NCI-H2196 (cell line): ENCODE measurements around the gene CFAP53.
A peak's percentile ranks its signal among the peaks of the same experiment; 100 is the strongest.
"Not testable (repeated sequence)": the region's sequence is repeated elsewhere in the genome, so short reads cannot be mapped to it uniquely, and the experiment has no call there.

Source experiments
- DNase-seq: peaks from one replicate; lab custom pipeline; 2025; ENCODE audit not compliant: unreplicated experiment; lab: John Stamatoyannopoulos, UW

The CFAP53 gene

GRCh38 chr18:50288348-50289107 is 22.2 kb upstream of the CFAP53 start:
- DNase-seq, result not testable (repeated sequence)

- DNase-seq, result peak; percentile 98
Observed at GRCh38 chr18:50287441-50288347, 21.4 kb upstream of the CFAP53 start, which contains the start of gene CXXC1. TSS of gene CXXC1 (minus strand) at chr18:50287692. CDS start at chr18:50287589, 103 bp downstream.

DNA sequence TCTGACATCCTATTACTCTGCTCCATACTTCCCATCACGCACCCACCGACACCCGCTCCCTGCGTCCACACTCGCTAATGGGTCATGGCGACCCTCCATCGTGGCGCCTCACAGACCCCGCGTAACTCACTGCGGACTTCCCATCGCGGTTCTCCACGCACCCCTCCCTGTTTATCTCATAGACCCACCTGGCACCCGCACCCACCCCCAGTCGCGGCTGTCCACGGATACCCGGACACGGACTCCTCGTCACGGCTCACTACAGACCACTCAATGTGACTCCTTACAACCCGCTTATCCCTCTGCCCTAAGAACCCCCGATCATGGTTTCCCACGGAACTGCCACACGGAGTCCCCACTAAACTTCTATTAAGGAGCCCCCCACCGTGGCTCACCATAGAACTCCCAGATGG is 20.7 kb upstream of the CFAP53 start:
- no peak for DNase-seq

DNA sequence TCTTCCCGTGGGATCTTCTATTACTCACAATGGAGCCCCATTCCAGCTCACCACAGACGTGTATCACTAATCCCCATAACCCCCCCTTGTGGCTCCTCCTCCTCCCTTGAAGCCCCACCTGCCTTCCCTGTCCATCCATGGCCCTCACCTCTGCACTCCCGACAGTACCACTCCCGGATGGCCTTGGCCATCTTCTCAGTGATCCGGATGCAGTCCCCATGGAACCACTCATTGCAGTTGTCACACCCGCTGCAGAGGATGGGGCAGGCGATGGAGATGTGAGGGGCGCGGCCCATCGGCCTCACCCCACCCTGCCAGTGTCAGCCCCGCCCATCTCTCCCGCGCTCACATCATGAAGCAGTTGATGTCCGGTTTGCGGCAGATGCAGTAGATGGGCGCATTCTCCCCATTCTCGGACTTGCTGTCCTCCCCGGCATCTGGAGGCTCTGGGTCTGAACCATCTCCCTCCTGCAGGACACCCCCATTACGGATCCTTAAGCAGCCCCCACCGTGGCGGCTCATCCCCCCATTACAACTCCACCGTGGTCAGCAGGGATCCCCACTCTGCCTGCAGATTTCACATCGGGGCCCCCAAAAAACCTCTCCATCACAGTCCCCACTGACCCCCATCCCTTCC is 20.2 kb upstream of the CFAP53 start:
- peak; percentile 30 for DNase-seq

- no peak for DNase-seq
Observed at GRCh38 chr18:50285631-50286321, 19.5 kb upstream of the CFAP53 start.

DNA sequence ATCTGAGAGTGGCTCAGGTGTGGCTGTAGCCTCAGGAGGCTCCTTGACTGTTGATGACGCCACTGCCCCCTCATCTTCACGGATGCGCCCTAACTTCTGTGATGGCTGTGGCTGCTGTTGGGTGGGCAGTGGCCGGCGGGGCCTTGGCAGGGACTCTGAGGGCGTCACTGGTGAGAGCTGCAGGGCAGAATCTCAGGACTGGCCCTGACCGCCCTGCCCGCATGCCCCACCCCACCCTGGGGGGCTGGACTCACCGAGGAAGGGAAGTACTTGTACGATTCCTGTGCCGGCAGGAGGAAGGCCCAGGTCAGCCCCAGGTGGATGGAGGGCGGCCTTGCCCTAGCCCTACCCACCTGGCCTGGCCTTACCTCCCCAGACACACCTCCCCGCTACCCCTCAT is 18.8 kb upstream of the CFAP53 start:
- DNase-seq, result no peak

- no peak for DNase-seq
Observed at GRCh38 chr18:50284255-50284885, 18.1 kb upstream of the CFAP53 start.

- DNase-seq, result no peak
Observed at GRCh38 chr18:50283469-50284209, 17.3 kb upstream of the CFAP53 start.

DNA sequence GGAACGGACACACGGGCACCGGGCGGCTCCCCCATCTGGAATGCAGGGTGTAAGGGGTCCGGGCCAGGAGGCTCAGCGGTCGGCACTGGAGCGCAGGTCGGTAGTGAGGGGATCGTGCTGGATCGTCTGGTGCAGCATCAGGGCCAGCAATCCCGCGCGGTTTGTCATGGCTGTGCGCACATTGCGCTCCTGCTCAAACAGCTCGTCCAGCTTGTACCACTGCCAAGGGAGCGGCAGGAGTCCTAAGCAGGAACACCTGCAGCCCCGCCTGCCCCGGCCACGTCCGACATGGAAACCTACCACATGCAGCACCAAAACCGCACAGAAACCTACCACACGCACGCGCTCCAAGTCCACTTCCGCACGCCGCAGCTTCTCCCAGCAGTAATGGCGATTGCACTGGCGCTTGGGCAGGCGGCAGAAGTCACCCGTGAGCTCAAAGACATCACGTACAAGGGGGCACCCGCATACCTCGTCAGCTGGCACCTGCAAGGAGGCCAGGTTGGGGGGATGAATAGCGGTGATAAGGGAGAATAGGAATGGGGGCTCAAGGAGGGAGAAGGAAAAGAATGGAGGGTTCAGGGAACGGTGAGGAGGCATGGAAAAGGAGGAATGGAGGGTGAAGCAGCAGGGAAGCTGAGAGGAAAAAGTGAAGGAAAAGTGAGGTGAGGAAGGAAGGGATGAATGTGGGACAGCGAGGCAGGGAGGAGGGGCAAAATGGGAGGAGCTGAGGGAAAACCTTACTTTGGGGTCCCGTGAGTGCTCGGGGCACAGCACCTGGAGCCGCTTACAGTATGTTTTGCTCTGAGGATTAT is 16.4 kb upstream of the CFAP53 start:
- peak; percentile 15 for DNase-seq

GRCh38 chr18:50281972-50282520 is 15.8 kb upstream of the CFAP53 start:
- no peak for DNase-seq

DNA sequence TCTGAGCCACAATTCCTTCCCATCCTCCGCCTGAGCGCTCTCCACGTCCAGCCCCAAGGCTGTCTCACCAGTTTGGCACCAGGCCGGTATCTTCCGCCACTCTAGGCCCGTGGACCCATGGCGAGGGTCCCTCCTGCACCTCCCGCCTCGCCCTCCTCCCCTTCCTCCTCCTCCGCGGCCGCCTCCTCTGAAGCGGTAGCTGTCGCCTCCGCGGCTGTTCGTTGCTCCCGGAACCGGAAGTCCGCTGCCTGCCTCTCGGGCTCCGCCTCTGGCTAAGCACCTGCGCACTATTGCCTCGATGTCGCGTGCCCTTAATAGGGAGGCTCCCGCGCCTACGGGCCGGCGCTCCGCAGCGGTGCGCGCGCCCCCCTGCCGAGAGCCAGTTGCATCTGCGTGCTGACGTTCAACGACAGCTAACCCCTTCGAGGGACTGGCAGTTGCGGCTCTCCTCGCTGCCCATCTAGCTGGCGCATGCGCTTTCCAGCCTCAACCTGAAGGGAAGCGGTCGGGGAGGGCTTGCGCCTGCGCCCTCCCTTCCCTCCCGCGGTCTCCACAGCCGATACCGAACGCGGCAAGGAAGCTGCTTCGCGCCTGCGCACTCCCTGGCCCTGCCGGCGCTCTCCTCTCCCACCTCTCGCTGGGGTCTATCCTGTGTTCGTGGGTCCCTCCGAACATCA is 15.1 kb upstream of the CFAP53 start, which contains the start of gene MBD1:
Gene MBD1, minus strand, starts transcription at position 229 of the 677 bp plus-strand sequence. CDS start 1,531 bp downstream, outside the sequence.
- DNase-seq, result peak; percentile 98

DNA sequence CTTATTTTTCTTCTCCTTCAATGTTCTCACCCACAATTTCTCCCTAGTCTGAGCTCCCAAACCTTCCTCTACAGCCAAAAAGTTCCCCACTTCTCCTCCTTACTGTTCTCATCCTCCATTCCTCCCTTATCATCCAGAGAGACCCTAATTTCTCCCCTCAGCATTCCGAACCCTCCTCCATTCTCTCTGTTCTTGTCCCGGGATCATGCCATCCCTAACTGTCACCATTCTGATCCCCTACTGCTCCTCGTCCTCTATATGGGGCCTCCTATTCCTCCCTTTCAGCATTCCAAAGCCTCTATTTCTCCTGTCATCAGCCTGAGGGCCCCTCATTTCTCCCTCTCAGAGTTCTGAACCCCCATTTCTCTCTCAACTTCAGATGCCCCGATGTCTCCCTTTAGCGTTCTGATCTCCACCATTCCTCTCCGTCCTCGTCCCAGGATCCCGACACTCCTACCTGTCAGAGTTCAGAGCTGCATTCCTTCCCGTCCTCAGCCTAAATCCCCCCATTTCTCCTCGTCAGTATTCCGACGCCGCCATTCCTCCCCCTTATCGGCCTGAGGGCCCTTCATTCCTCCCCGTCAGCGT is 14.5 kb upstream of the CFAP53 start:
- no peak for DNase-seq

DNA sequence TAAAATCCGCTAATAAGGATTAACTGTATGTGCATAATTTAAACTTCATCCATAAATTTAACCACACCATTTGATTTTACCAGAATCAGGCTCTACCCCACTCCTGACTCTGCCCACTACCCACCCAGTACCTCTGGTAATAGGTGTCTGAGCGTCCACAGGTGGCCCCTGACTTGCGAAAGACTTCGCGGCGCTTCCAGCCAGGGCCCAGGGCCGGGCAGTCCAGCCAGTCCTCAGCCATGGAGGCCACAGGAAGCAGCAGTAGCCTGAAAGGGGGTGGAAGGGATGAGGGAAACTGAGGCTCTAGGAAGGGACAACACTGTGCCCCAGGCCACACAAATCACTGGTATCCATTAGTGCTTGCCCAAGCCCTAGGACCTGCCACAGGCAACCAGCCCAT is 13.5 kb upstream of the CFAP53 start:
- no peak for DNase-seq

DNA sequence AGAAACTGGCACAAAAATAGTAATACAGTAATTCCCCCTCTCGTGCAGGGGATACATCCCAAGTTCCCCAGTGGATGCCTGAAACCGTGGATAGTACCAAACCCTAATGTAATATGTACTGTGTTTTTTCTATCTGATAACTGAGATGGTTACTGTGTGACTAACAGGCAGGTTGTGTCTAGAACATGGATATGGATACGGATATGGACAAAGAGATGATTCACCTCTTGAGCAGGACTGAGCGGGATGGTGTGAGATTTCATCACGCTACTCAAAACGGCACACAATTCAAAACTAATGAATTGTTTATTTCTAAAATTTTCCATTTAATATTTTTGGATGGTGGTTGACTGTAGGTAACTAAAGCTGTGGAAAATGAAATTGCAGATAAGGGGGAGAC is 11.6 kb upstream of the CFAP53 start:
- no peak for DNase-seq

GRCh38 chr18:50276452-50276851 is 10.2 kb upstream of the CFAP53 start:
- no peak for DNase-seq

GRCh38 chr18:50275503-50276036 is 9.3 kb upstream of the CFAP53 start:
- no peak for DNase-seq

GRCh38 chr18:50274941-50275340 is 8.6 kb upstream of the CFAP53 start:
- no peak for DNase-seq
